ENCODE data around the gene SAMD11.
"Not testable (repeated sequence)": the region's sequence is repeated elsewhere in the genome, so short reads cannot be mapped to it uniquely, and the experiment has no call there.

Gene SAMD11

DNA sequence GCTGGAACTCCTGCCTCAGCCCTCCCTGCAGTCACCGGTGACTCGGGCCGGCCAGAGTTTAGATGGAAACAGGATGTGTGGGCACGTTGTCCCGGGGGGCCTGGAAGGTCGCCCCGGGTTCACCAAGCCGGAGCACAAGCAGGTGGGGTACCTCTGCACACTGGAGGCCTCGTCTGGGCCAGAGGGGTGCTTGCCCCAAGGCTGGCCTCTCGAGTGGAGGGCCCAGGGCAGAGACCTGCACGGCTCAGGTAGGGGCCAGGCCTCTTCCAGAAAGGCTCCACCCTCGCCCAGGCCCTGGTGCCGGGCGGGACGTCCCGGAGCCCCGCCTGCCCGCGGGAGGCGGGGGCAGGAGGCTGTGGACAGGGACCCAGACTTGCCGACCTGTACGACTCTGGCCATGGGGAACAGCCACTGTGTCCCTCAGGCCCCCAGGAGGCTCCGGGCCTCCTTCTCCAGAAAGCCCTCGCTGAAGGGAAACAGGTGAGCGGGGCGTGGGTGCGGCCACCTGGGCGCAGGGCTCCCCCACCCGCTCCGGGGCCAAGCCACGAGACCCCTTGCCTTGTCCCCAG, 42.5 kb downstream of the SAMD11 start, which contains the start of gene PLEKHN1:
TSS of gene PLEKHN1 (plus strand) at position 348 of the 569 bp plus-strand sequence. CDS start at position 398, 50 bp downstream.
- DNase-seq: no peak

GRCh38 chr1:966704-967300, 43.1 kb downstream of the SAMD11 start:
- no peak for DNase-seq

DNA sequence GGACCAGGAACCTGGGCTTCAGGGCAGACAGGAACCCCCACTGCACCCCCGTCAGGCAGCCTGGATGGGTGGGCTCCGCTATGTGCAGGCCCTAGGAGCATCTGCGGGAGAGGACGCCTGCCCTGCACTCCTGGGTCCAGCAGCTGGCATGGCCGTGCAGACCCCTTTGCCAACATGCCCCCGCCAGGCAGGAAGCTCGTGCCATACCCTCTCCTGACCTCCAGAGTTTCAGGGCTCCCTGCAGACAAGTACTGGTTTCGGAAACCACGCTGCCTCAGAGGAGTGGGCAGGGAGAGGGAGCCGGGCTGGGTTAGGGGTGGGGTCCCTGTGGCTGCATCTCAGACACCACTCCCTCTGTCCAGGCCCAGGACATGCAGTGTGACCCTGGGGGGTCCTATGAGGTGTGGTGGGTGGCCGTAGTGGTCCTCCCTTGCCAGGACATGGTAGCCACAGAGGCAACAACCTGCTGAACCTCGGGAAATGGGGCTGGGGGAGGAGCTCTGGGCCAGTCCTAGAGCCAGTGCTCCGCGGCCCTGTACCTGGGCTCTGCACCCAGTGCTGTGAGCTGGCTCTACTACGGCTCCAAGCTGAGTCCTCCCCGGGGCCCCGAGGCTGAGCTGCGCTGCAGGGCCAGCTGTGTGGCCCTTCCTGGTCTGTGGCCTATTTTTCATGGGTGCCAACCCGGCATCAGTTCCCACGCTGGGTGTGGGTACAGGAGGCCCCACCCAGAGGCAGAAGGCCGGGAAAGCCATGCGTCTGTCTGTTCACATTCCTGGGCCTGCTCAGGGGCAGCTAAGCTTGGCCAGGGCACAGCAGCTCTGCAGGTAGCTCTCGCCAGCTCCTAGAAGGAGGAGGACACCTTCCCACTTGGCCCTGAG, 44.0 kb downstream of the SAMD11 start:
- no peak for DNase-seq

DNA sequence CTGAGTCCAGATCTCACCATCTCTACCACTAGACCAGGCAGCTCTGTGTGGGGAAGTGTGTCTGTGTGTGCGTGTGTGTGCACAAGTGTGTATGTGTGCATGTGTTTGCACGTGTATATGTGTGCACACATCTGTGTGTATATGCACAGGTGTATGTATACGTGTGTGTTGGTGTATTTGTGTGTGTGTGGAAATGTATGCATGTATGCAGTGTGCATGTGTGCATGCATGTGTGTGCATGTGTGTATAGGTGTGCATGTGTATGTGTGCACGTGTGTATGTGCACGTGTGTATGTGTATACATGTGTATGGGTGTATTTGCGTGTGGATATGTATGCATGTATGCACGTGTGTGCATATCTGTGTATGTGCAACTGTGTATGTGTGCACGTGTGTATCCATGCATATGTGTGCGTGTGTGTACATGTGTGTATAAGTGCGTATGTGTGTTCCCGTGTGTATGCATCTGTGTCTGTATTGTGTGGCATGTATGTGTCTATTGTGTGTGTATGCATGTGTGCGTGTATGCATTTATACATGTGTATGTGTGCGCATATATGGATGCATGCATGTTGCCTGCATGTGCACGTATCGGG, 45.6 kb downstream of the SAMD11 start:
- DNase-seq: no peak

DNA sequence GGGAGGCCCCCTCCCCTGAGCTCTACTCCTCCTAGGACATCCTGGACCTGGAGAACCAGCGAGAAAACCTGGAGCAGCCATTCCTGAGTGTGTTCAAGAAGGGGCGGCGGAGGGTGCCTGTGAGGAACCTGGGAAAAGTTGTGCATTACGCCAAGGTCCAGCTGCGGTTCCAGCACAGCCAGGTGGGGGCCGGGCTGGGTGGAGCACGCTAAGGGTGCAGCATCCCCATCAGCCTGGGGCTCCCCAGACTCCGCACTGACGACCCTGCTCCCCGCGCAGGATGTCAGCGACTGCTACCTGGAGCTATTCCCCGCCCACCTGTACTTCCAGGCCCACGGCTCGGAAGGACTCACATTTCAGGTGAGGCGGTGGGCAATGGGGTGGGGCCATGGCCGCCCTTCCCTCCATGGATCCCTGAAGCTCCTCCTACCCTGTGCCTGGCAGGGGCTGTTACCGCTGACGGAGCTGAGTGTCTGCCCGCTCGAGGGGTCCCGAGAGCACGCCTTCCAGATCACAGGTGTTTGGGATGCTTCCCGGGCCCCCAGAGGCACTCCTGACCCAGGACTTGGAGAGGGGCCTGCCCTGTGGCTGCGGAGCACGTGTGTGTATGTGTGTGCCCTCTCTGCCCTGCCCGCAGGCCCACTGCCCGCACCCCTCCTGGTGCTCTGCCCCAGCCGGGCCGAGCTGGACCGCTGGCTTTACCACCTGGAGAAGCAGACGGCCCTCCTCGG, 46.7 kb downstream of the SAMD11 start:
- DNase-seq: no peak

DNA sequence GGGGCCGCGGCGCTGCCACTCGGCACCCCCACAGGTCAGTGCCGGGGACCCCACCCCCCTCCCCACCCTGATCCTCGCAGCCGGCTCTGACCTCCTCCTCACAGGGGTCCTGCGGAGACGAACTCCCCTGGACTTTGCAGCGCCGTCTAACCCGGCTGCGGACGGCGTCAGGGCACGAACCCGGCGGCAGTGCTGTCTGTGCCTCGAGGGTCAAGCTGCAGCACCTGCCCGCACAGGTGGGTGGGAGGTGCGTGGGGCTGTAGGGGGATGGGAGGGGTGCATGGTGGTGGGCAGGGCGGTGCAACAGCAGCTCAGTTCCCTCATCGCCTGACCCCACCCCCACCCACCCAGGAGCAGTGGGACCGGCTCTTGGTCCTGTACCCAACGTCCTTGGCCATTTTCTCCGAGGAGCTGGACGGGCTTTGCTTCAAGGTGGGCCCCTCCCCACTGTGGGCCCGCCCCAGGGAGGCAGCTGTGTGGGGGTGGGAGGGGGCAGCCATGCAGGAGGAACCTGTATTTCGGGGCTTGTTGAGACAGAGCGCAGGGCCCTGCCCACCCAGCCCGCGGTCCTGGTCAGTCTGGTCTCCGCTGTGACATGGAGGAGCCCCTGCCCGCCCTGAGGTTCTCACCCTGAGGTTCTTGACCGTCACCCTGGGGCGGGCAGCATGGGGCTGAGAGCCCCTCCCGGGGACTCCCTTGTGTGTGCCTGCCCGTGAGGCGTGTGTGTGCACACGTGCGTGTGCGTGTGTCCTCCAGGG, 47.4 kb downstream of the SAMD11 start:
- no peak for DNase-seq

- DNase-seq: no peak
Observed at GRCh38 chr1:971751-972506, 48.2 kb downstream of the SAMD11 start.

DNA sequence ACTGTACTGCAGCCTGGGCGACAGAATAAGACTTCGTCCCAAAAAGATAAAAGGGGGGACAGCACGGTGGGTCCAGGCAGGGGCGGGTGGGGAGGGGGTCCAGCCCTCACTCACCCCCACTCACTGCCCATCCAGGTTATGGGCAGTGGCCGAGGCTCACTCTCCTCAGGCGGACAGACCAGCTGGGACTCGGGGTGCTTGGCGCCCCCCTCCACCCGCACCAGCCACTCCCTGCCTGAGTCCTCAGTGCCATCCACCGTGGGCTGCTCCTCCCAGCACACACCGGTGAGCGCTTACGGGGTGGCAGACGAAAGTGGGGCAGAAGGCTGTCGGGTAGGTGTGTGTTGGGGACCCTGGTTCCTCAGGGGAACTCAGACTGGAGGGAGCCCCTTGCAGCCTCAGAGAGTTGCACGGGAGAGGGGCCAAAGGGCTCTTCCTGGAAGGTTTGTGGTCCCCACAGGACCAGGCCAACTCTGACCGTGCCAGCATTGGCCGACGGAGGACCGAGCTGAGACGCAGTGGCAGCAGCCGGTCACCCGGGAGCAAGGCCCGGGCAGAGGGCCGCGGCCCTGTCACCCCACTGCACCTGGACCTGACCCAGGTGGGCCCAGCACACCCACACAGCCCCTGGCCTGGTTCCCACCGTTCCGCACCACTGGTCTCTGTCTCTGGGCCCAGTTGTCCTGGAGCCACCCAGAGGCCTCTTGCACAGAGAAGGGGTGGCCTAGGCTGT, 49.2 kb downstream of the SAMD11 start:
- no peak for DNase-seq

DNA sequence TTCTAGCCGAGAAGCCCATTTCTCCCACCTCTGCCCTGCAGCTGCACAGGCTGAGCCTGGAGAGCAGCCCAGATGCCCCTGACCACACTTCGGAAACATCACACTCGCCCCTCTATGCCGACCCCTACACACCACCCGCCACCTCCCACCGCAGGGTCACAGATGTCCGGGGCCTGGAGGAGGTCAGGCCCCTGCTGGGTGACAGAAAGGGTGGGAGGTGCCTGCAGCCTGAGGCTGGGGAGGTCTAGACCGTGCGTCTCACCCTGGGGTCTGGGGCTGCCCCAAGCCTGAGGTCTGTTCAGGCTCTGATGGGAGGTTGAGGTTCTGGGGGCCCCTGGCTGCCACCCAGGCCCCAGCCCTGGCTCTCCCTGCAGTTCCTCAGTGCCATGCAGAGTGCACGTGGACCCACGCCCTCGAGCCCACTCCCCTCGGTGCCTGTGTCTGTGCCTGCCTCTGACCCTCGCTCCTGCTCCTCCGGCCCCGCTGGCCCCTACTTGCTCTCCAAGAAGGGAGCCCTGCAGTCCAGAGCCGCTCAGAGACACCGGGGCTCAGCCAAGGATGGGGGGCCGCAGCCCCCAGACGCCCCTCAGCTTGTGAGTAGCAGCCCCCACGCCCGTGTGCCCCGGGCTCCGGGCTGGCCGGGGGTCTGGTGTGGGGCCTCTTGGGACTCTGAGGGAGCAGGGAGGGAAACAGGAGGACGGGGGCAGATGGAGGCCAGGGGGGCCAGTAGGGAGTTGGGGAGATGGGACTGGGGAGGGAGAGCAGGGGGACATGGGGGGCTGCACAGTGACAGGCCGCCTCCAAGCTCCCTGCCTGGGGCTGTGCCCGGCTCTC, 50.0 kb downstream of the SAMD11 start:
- DNase-seq: no peak

DNA sequence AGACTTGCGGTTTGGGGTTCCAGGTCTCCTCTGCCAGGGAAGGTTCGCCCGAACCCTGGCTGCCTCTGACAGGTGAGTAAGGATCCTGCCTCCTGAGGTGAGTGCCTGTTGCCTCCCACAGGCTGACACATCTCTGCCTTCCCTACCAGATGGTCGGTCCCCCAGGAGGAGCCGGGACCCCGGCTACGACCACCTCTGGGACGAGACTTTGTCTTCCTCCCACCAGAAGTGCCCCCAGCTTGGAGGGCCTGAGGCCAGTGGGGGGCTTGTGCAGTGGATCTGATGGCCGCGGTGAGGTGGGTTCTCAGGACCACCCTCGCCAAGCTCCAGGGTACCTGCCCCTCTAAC, 50.5 kb downstream of the SAMD11 start:
- no peak for DNase-seq

- no peak for DNase-seq
Observed at GRCh38 chr1:974687-975328, 51.1 kb downstream of the SAMD11 start.

DNA sequence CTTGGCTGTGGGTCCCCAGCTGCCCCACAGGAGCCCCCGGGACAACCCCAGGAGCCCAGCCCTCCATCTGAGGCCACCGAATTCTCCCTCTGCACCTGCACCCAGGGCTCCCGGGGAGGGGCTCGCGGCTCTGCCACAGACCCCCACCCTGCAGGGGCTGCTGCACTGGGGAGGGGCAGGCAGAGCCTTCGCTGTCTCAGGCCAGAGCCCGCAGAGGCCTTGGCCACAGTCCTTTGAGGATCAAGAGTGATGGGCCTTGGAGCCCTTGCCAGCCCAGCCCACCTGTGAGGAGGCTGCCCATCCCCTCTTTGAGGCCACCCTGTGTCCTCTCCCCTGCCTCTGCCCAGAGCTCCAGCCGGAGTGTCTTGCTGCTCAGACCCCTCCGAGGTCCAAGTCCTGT, 51.6 kb downstream of the SAMD11 start:
- DNase-seq: no peak

- DNase-seq: peak; percentile 77
Observed at GRCh38 chr1:975896-976683, 52.4 kb downstream of the SAMD11 start.

DNA sequence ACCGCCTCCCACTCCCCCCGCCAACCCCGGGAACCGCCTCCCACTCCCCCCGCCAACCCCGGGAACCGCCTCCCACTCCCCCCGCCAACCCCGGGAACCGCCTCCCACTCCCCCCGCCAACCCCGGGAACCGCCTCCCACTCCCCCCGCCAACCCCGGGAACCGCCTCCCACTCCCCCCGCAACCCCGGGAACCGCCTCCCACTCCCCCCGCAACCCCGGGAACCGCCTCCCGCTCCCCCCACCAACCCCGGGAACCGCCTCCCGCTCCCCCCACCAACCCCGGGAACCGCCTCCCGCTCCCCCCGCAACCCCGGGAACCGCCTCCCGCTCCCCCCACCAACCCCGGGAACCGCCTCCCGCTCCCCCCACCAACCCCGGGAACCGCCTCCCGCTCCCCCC, 53.1 kb downstream of the SAMD11 start:
- DNase-seq: not testable (repeated sequence)

- no peak for DNase-seq
Observed at GRCh38 chr1:978069-978834, 54.5 kb downstream of the SAMD11 start.

GRCh38 chr1:978835-979743, 55.4 kb downstream of the SAMD11 start:
- no peak for DNase-seq

DNA sequence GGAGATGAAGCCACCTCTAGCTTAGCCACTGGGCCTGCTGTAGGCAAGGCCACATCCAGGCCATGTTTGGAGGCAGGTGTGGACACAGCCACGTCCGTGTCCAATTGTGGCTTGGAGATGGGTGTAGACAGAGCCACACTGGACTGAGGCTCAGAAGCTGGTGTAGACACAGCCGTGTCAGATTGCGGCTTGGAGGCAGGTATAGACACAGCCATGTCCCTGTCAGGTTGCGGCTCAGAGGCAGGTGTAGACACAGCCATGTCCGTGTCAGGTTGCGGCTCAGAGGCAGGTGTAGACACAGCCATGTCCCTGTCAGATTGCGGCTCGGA, 56.0 kb downstream of the SAMD11 start:
- DNase-seq: no peak
